Effector memory CD4-positive, alpha-beta T cell (primary cell): Measurements from ENCODE around the gene ISCU.

Source experiments
- DNase-seq, 3 donors: peaks; one replicate each; pipeline ENCODE4 v3.0.0-alpha.2; 2020
- H3K27ac ChIP-seq: 2 replicates; pipeline ENCODE4 v1.7.0; 2013; ENCODE audit warnings: mild to moderate bottlenecking, low read length, moderate library complexity; ENCODE audit not compliant: insufficient read depth, poor library complexity, severe bottlenecking
- H3K27me3 ChIP-seq: replicated peaks from 2 replicates; pipeline ENCODE4 v1.7.0; 2013; ENCODE audit warnings: mild to moderate bottlenecking, low read length; ENCODE audit not compliant: insufficient read depth, control insufficient read depth, poor library complexity, severe bottlenecking
- H3K36me3 ChIP-seq: 2 replicates; pipeline ENCODE4 v1.7.0; 2013; ENCODE audit warnings: mild to moderate bottlenecking, low read length, moderate library complexity; ENCODE audit not compliant: control insufficient read depth, insufficient read depth
- H3K4me1 ChIP-seq: 2 replicates; pipeline ENCODE4 v1.7.0; 2013; ENCODE audit warnings: low read length, mild to moderate bottlenecking; ENCODE audit not compliant: control insufficient read depth, insufficient read depth, poor library complexity, severe bottlenecking
- H3K4me3 ChIP-seq: 2 replicates; pipeline ENCODE4 v1.7.0; 2013; ENCODE audit warnings: low read length, low read depth, mild to moderate bottlenecking; ENCODE audit not compliant: insufficient read depth, poor library complexity, severe bottlenecking
- H3K9me3 ChIP-seq: 2 replicates; pipeline ENCODE4 v1.7.0; 2013; ENCODE audit warnings: mild to moderate bottlenecking, low read length, moderate library complexity; ENCODE audit not compliant: control insufficient read depth

ISCU gene

DNA sequence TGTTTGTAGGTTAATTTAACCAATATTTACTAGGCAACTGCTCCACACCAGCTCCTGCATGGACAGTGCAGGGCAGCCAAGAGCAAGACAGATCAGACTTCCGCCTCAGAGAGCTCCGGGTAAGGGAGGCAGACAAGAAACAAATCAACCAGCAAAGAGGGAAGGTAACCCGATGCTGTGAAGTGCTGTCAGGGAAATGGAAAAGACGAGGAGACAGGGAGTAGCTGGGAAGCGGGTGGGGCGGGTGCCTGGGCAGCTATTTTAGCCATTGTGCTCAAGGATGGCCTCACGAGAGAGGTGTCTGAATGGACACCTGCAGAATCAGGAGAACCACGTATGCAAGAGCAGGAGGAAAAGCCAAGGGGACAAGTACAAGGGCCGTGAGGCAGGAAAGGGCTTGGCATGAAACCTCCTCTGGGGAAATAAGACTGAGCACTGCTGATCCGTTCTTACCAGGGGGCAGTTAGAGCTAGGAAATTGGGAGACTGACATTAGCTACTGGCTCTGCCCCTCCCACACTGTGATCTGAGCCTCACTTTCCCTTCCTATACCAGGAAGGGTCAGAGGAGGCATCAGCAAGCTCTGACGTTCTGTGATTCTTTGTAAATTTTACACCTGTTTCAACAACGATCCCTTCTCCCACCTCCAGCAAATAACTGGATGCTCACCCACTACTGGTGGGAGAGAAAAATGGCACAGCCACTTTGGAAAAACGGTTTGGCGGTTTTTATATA is 42.0 kb downstream of the ISCU start:
- no peak for DNase-seq
- no peaks in the 10 kb centered on the region for H3K4me1 ChIP-seq
- no peaks in the 10 kb centered on the region for H3K36me3 ChIP-seq
- no peaks in the 10 kb centered on the region for H3K9me3 ChIP-seq
- H3K27me3 ChIP-seq, result no peaks in the 10 kb centered on the region
- no peak overlapping the region for H3K4me3 ChIP-seq
- no peak overlapping the region for H3K27ac ChIP-seq

GRCh38 chr12:108605000-108605689 is 42.7 kb downstream of the ISCU start:
- no peaks in the 10 kb centered on the region for H3K9me3 ChIP-seq
- no peaks in the 10 kb centered on the region for H3K4me1 ChIP-seq
- H3K36me3 ChIP-seq, result no peaks in the 10 kb centered on the region
- H3K27ac ChIP-seq, result no peak overlapping the region
- no peaks in the 10 kb centered on the region for H3K27me3 ChIP-seq
- no peak for DNase-seq
- no peak overlapping the region for H3K4me3 ChIP-seq

- Histone ChIP-seq H3K36me3 (no peaks in the 10 kb centered on the region), H3K9me3 (no peaks in the 10 kb centered on the region), H3K4me1 (no peaks in the 10 kb centered on the region), H3K27ac (no peak overlapping the region), H3K27me3 (no peaks in the 10 kb centered on the region), H3K4me3 (no peak overlapping the region)
- DNase-seq, result no peak
Measured at GRCh38 chr12:108605690-108606406, 43.5 kb downstream of the ISCU start.

DNA sequence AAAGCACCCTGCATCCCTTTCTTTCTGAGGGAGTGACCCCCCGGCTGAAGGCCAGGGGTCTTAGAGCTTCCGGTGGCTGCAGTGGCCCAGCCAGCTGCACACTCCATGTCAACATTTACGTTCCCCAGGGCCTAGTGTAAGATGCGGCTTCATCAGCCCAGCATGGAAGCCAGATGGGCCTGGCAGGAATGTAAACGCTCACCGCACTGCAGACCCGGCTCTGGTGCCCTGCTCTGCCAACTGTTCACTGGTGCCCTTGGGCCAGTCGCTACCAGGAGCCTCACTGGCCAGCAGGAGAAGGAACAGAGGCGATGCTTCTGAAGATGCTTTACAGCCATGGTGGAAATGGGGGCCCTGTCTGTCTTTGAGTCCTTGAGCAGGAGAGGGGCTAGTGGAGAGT is 44.1 kb downstream of the ISCU start:
- no peak for DNase-seq
- Histone ChIP-seq H3K4me3 (no peak overlapping the region), H3K27ac (no peak overlapping the region), H3K4me1 (no peaks in the 10 kb centered on the region), H3K9me3 (no peaks in the 10 kb centered on the region), H3K36me3 (no peaks in the 10 kb centered on the region), H3K27me3 (no peaks in the 10 kb centered on the region)

DNA sequence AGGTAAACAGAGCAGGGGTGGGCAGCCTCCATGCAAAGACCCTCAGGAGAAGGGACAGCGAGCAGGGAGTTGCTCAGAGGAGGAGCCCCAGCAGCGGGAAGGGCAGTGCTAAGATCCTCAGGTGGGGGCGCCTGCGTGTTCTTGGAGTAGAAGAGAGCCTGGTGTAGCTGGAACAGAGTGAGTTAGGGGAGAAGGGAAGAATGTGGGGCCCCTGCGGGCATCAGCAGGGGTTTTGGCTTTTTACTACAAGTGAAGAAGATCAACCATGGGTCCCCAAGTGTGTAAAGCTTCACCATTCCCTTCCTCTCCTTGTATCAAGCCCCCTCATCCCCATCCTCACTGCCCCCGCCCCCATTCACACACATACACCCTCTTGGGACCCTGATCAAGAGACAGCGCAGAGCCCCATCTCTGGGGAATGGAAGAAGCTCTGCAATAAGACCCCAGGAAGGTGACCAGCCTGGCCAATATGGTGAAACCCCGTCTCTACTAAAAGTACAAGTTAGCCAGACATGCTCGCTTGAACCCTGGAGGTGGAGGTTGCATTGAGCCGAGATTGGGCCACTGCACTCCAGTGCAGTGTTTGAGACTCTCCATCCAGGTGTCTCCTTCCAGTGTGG is 45.7 kb downstream of the ISCU start:
- no peaks in the 10 kb centered on the region for H3K4me1 ChIP-seq
- no peak overlapping the region for H3K27ac ChIP-seq
- H3K9me3 ChIP-seq, result no peaks in the 10 kb centered on the region
- no peak for DNase-seq
- H3K36me3 ChIP-seq, result no peaks in the 10 kb centered on the region
- no peak overlapping the region for H3K4me3 ChIP-seq
- no peaks in the 10 kb centered on the region for H3K27me3 ChIP-seq

- H3K4me3 ChIP-seq, result no peak overlapping the region
- H3K27ac ChIP-seq, result no peak overlapping the region
- no peak for DNase-seq
- no peaks in the 10 kb centered on the region for H3K27me3 ChIP-seq
- H3K36me3 ChIP-seq, result no peaks in the 10 kb centered on the region
- H3K9me3 ChIP-seq, result no peaks in the 10 kb centered on the region
- no peaks in the 10 kb centered on the region for H3K4me1 ChIP-seq
Measured at GRCh38 chr12:108608616-108609015, 46.2 kb downstream of the ISCU start.

GRCh38 chr12:108609537-108610335 is 47.3 kb downstream of the ISCU start:
- DNase-seq, result no peak
- Histone ChIP-seq H3K27ac (no peak overlapping the region), H3K27me3 (no peaks in the 10 kb centered on the region), H3K4me3 (no peak overlapping the region), H3K36me3 (no peaks in the 10 kb centered on the region), H3K9me3 (no peaks in the 10 kb centered on the region), H3K4me1 (no peaks in the 10 kb centered on the region)

DNA sequence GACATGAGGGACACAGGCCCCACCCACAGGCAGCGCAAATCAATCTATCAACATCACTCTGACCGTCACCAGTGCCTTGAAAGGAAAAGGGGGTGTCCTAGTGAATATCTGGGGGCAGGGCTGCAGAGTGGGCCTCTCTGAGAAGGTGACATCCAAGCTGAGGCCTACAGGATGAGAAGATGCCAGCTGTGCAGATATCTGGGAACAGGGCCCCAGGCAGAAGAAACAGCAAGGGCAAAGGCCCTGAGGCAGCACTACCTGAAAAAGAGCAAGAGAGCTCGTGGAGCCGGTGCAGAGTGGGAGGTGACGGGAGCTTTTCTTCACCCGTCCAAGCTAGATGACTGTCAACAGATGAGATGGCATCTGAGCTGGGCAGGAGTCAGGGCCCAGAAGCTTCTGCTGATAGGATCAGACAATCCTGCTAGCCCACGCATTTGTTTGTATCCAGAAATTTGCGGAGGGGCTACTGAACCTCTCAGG is 48.0 kb downstream of the ISCU start:
- DNase-seq, result no peak
- H3K4me3 ChIP-seq, result no peak overlapping the region
- H3K27me3 ChIP-seq, result no peaks in the 10 kb centered on the region
- H3K36me3 ChIP-seq, result no peaks in the 10 kb centered on the region
- no peak overlapping the region for H3K27ac ChIP-seq
- H3K4me1 ChIP-seq, result no peaks in the 10 kb centered on the region
- H3K9me3 ChIP-seq, result no peaks in the 10 kb centered on the region

DNA sequence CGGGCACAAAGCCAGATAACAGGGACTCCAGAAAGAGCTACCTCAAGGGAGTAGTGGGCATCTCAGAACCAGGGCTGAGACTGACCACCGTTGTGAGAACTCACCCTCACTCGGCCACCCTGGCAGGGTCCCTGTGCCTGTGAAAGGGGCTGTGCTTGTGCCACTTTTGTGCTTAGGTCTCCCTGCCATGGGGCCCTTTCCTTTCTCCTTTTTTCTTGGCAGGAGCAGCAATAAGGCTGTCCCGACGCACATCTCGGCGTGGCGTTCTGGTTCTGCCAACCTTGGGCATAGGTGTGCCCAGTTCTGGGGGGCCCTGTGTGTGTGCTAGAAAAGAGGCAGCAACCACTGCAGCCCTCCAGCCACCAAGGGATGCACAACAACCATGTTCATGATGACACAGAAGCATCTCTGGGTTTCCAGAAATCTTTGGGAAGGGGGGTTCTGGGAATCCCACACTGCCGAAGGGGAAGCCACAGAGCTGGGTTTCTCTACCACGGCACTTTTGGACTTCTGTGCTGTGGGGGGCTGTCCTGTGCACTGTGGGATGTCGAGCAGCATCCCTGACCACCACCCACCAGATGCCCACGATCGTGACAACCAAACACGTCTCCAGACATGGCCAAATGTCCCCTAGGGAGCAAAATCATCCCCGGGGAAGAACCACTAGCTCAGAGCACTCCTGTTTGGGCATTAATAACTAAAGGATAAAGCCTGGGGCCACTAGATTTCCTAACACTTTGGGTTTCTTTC is 48.6 kb downstream of the ISCU start:
- no peak overlapping the region for H3K4me3 ChIP-seq
- H3K36me3 ChIP-seq, result no peaks in the 10 kb centered on the region
- DNase-seq, result no peak
- no peak overlapping the region for H3K27ac ChIP-seq
- H3K27me3 ChIP-seq, result no peaks in the 10 kb centered on the region
- H3K9me3 ChIP-seq, result no peaks in the 10 kb centered on the region
- H3K4me1 ChIP-seq, result no peaks in the 10 kb centered on the region
